ENCODE measurements around the gene SUSD4.

SUSD4 gene

GRCh38 chr1:223225061-223225460, 138.9 kb downstream of the SUSD4 start:
- H3K4me3 ChIP-seq (ENCODE audit: low read depth, low read length), result no peak overlapping the region
- no peak for TF ChIP-seq CTCF (IDR thresholded peaks at IDR 0.05; ENCODE audit: borderline replicate concordance, insufficient read depth, low read depth, low read length)

- TF ChIP-seq CTCF (IDR thresholded peaks at IDR 0.05; ENCODE audit: borderline replicate concordance, insufficient read depth, low read depth, low read length), result no peak
- H3K4me3 ChIP-seq (ENCODE audit: low read depth, low read length), result no peak overlapping the region
Observed at GRCh38 chr1:223224465-223224864, 139.5 kb downstream of the SUSD4 start.

- TF ChIP-seq CTCF (IDR thresholded peaks at IDR 0.05; ENCODE audit: borderline replicate concordance, insufficient read depth, low read depth, low read length), result no peak
- no peak overlapping the region for H3K4me3 ChIP-seq (ENCODE audit: low read depth, low read length)
Observed at GRCh38 chr1:223223091-223223995, 140.6 kb downstream of the SUSD4 start.

GRCh38 chr1:223222377-223222776, 141.6 kb downstream of the SUSD4 start:
- TF ChIP-seq CTCF (IDR thresholded peaks at IDR 0.05; ENCODE audit: borderline replicate concordance, insufficient read depth, low read depth, low read length), result no peak
- no peak overlapping the region for H3K4me3 ChIP-seq (ENCODE audit: low read depth, low read length)

- TF ChIP-seq CTCF (IDR thresholded peaks at IDR 0.05; ENCODE audit: borderline replicate concordance, insufficient read depth, low read depth, low read length), result no peak
- no peak overlapping the region for H3K4me3 ChIP-seq (ENCODE audit: low read depth, low read length)
Observed at GRCh38 chr1:223221686-223222085, 142.3 kb downstream of the SUSD4 start.

- H3K4me3 ChIP-seq (ENCODE audit: low read depth, low read length), result no peak overlapping the region
- TF ChIP-seq CTCF (IDR thresholded peaks at IDR 0.05; ENCODE audit: borderline replicate concordance, insufficient read depth, low read depth, low read length), result no peak
Observed at GRCh38 chr1:223219846-223220610, 143.9 kb downstream of the SUSD4 start.
